H1 (cell line): ENCODE measurements around the gene COPS7A. TPM values are rescaled to one million over a fixed set of nuclear protein-coding genes. Genes with fewer than 3 reads are reported as not detected.

Source experiments
- CTCF ChIA-PET: fragments of 300-600 bp; sonication (Branson Sonifier 250); formaldehyde crosslinking; loops from one replicate; lab custom pipeline; 2021; ENCODE audit not compliant: partially characterized antibody; lab: Charles Lee
- POLR2A ChIA-PET: fragments of 300-600 bp; sonication (Branson Sonifier 250); formaldehyde crosslinking; loops from one replicate; lab custom pipeline; 2021; ENCODE audit warnings: inconsistent platforms; ENCODE audit not compliant: partially characterized antibody; lab: Charles Lee
- DNase-seq, 2 experiments: peaks; one replicate each; pipeline versions ENCODE4 v3.0.0 to v3.0.0-alpha.2; 2010 to 2022; ENCODE audit warnings: low spot score in 2 of 2, low read depth in 1 of 2, mixed read lengths in 1 of 2
- FAIRE-seq: peaks from 2 replicates; lab custom pipeline; 2011; peaks lifted over from hg19 to GRCh38; lab: Jason Lieb, UNC
- H2AFZ ChIP-seq: 2 replicates; pipeline ENCODE4 v1.8.1; 2012; ENCODE audit warnings: low read length, inconsistent platforms
- H2AK5ac ChIP-seq: 2 replicates; pipeline ENCODE4 v1.6.1; 2013; ENCODE audit warnings: low read depth, low read length
- H2BK120ac ChIP-seq: replicated peaks from 2 replicates; pipeline ENCODE3; 2013; ENCODE audit warnings: low read depth, low read length, inconsistent platforms
- H2BK12ac ChIP-seq: 2 replicates; pipeline ENCODE4 v1.6.1; 2013; ENCODE audit warnings: low read depth, low read length
- H2BK15ac ChIP-seq: 2 replicates; pipeline ENCODE4 v1.6.1; 2013; ENCODE audit warnings: low read length
- H2BK20ac ChIP-seq: 2 replicates; pipeline ENCODE4 v1.6.1; 2013; ENCODE audit warnings: low read length
- H2BK5ac ChIP-seq: 2 replicates; pipeline ENCODE4 v1.6.1; 2013; ENCODE audit warnings: low read depth, low read length
- H3K14ac ChIP-seq: 2 replicates; pipeline ENCODE4 v1.6.1; 2013; ENCODE audit warnings: inconsistent platforms; ENCODE audit not compliant: insufficient read length
- H3K18ac ChIP-seq: 2 replicates; pipeline ENCODE4 v1.6.1; 2013; ENCODE audit warnings: low read length; ENCODE audit errors: extremely low read depth
- H3K23ac ChIP-seq: 2 replicates; pipeline ENCODE4 v1.6.1; 2013; ENCODE audit warnings: inconsistent platforms; ENCODE audit not compliant: insufficient read length
- H3K23me2 ChIP-seq: 2 replicates; pipeline ENCODE4 v1.6.1; 2013; ENCODE audit warnings: low read depth, low read length
- H3K27ac ChIP-seq: 2 replicates; pipeline ENCODE4 v1.6.1; 2011; ENCODE audit warnings: low read depth, low read length, inconsistent platforms
- H3K27me3 ChIP-seq, 4 experiments: replicated peaks in 1 of 4; 1 replicate in 1 of 4; 2 replicates in 3 of 4; pipeline versions ENCODE4 v1.6.1 to v1.8.1; 2011 to 2013; ENCODE audit warnings: low read length in 3 of 4, mild to moderate bottlenecking in 3 of 4, inconsistent platforms in 2 of 4, mixed read lengths in 2 of 4, moderate library complexity in 1 of 4; ENCODE audit not compliant: control insufficient read depth in 3 of 4, insufficient read depth in 3 of 4; ENCODE audit errors: extremely low read depth in 1 of 4
- H3K36me3 ChIP-seq, 4 experiments: 2 replicates each; pipeline versions ENCODE4 v1.6.1 to v1.8.1; 2011 to 2013; ENCODE audit warnings: mild to moderate bottlenecking in 4 of 4, low read length in 3 of 4, moderate library complexity in 2 of 4, control low read depth in 1 of 4, inconsistent platforms in 1 of 4; ENCODE audit not compliant: insufficient read depth in 4 of 4, control insufficient read depth in 2 of 4
- H3K4ac ChIP-seq: replicated peaks from 2 replicates; pipeline ENCODE3; 2013; ENCODE audit warnings: low read length, low read depth, mixed read lengths, inconsistent platforms; ENCODE audit not compliant: insufficient read length
- H3K4me1 ChIP-seq, 4 experiments: replicated peaks in 1 of 4; 1 replicate in 1 of 4; 2 replicates in 3 of 4; pipeline versions ENCODE4 v1.6.1 to v1.8.1; 2011 to 2013; ENCODE audit warnings: low read length in 3 of 4, inconsistent platforms in 2 of 4, mixed read lengths in 1 of 4; ENCODE audit not compliant: insufficient read depth in 4 of 4, control insufficient read depth in 3 of 4
- H3K4me2 ChIP-seq, 2 experiments: 2 replicates each; pipeline versions ENCODE4 v1.6.1 to v1.8.1; 2011 to 2013; ENCODE audit warnings: low read depth in 2 of 2, low read length in 2 of 2, control low read depth in 1 of 2, inconsistent platforms in 1 of 2, mild to moderate bottlenecking in 1 of 2; ENCODE audit not compliant: insufficient read depth in 1 of 2
- H3K4me3 ChIP-seq, 4 experiments: fragments of 200-600, 300-600 bp in 1 of 4; sonication (generic), shearing (Covaris generic), sonication (Bioruptor Twin) in 1 of 4; 2 replicates each; pipeline versions ENCODE4 v1.5.1 to v1.8.1; 2011 to 2016; ENCODE audit warnings: low read length in 4 of 4, low read depth in 3 of 4, control low read depth in 2 of 4, inconsistent platforms in 2 of 4, mild to moderate bottlenecking in 2 of 4, mixed read lengths in 1 of 4, moderate library complexity in 1 of 4; ENCODE audit not compliant: insufficient read depth in 2 of 4; ENCODE audit errors: extremely low read depth in 1 of 4
- H3K56ac ChIP-seq: replicated peaks from 2 replicates; pipeline ENCODE3; 2013; ENCODE audit warnings: low read depth, mild to moderate bottlenecking, mixed read lengths, low read length, inconsistent platforms; ENCODE audit not compliant: insufficient read length
- H3K79me1 ChIP-seq: 2 replicates; pipeline ENCODE4 v1.6.1; 2013; ENCODE audit warnings: low read depth, low read length, control low read depth
- H3K79me2 ChIP-seq, 2 experiments: 2 replicates each; pipeline versions ENCODE4 v1.6.1 to v1.8.1; 2012 to 2013; ENCODE audit warnings: low read length in 2 of 2, mild to moderate bottlenecking in 2 of 2, inconsistent platforms in 1 of 2; ENCODE audit not compliant: insufficient read depth in 2 of 2, control insufficient read depth in 1 of 2
- H3K9ac ChIP-seq, 4 experiments: replicated peaks in 1 of 4; 1 replicate in 1 of 4; 2 replicates in 3 of 4; pipeline versions ENCODE4 v1.6.1 to v1.8.1; 2011 to 2013; ENCODE audit warnings: low read depth in 3 of 4, low read length in 3 of 4, control low read depth in 2 of 4, mild to moderate bottlenecking in 2 of 4, moderate library complexity in 2 of 4, inconsistent platforms in 1 of 4; ENCODE audit errors: extremely low read depth in 1 of 4
- H3K9me3 ChIP-seq, 2 experiments: 2 replicates each; pipeline versions ENCODE4 v1.6.1 to v1.8.1; 2012 to 2013; ENCODE audit warnings: mild to moderate bottlenecking in 2 of 2, moderate library complexity in 2 of 2, control low read depth in 1 of 2, inconsistent platforms in 1 of 2, low read depth in 1 of 2, low read length in 1 of 2, mixed read lengths in 1 of 2; ENCODE audit not compliant: insufficient read depth in 2 of 2
- H4K20me1 ChIP-seq, 2 experiments: replicated peaks in 1 of 2; 2 replicates each; pipeline versions ENCODE3 to v1.8.1; 2011 to 2013; ENCODE audit warnings: inconsistent platforms in 2 of 2, low read length in 2 of 2, mild to moderate bottlenecking in 1 of 2; ENCODE audit not compliant: insufficient read depth in 2 of 2, control insufficient read depth in 1 of 2
- H4K5ac ChIP-seq: 2 replicates; pipeline ENCODE4 v1.6.1; 2013; ENCODE audit warnings: low read length, low read depth, mixed read lengths, inconsistent platforms; ENCODE audit not compliant: insufficient read length
- H4K8ac ChIP-seq: 2 replicates; pipeline ENCODE4 v1.8.0; 2013; ENCODE audit warnings: mild to moderate bottlenecking, moderate library complexity, low read length, inconsistent platforms; ENCODE audit not compliant: insufficient read depth; ENCODE audit errors: extremely low read depth
- H4K91ac ChIP-seq: replicated peaks from 2 replicates; pipeline ENCODE3; 2013; ENCODE audit warnings: low read length, mixed read lengths, inconsistent platforms; ENCODE audit not compliant: insufficient read length
- HDAC6 ChIP-seq: IDR thresholded peaks from one replicate; pipeline ENCODE4 v1.7.1; 2012; ENCODE audit warnings: low read depth, mild to moderate bottlenecking, inconsistent platforms, low read length, moderate library complexity
- KDM5A ChIP-seq: fragments of 200-600 bp; IDR thresholded peaks from 2 replicates; pipeline ENCODE4 v1.7.1; 2012; ENCODE audit warnings: mild to moderate bottlenecking, low read length, inconsistent platforms, mixed read lengths
- NRF1 ChIP-seq: IDR thresholded peaks from 2 replicates; pipeline ENCODE4 v1.6.1; 2011; ENCODE audit warnings: mild to moderate bottlenecking, low read depth, low read length, improper control_type of control experiment
- RXRA ChIP-seq: IDR thresholded peaks from 2 replicates; pipeline ENCODE4 v1.6.1; 2011; ENCODE audit warnings: low read depth, mild to moderate bottlenecking, low read length, moderate library complexity; ENCODE audit not compliant: insufficient read depth
- SAP30 ChIP-seq: fragments of 300-600 bp; sonication (generic); IDR thresholded peaks from 2 replicates; pipeline ENCODE4 v1.7.1; 2012; ENCODE audit warnings: low read length, moderate library complexity, mild to moderate bottlenecking, inconsistent platforms; ENCODE audit not compliant: insufficient read depth, insufficient replicate concordance
- SP1 ChIP-seq: IDR thresholded peaks from 2 replicates; pipeline ENCODE4 v1.6.1; 2011; ENCODE audit warnings: low read depth, low read length
- TEAD4 ChIP-seq: IDR thresholded peaks from 2 replicates; pipeline ENCODE4 v1.6.1; 2012; ENCODE audit warnings: low read depth, low read length, inconsistent platforms, mixed read lengths
- WGBS, 2 experiments: shearing (Covaris generic) in 1 of 2; methylation state at CpG; one replicate each; pipeline versions ENCODE4 v1.1.6 to v1.1.7; 2013 to 2015; ENCODE audit warnings: low lambda C conversion rate in 2 of 2, mixed read lengths in 2 of 2, inconsistent platforms in 1 of 2, low coverage in 1 of 2, missing lambda C conversion rate in 1 of 2; ENCODE audit not compliant: insufficient replicate concordance in 2 of 2, insufficient coverage in 1 of 2, insufficient read length in 1 of 2; ENCODE audit errors: extremely low coverage in 1 of 2, missing lambda C conversion rate in 1 of 2; 5-methylcytosine and 5-hydroxymethylcytosine counted together
- long read RNA-seq, 2 experiments: library from RNA in 1 of 2; library from capped mRNA in 1 of 2; stranded (forward); transcript quantifications; one replicate each; pipeline ENCODE4 v2.0.0, GENCODE V29; 2021; ENCODE audit warnings: inconsistent platforms in 1 of 2
- polyA minus RNA-seq, 3 experiments: library from RNA; depleted of rRNA, polyadenylated mRNA; stranded (reverse); fragments of >200 nt; gene quantifications; 1 replicate in 2 of 3; 2 replicates in 1 of 3; pipeline ENCODE4 v1.2.3, GENCODE V29; 2011
- polyA plus RNA-seq, 7 experiments: library from polyadenylated mRNA; depleted of rRNA in 3 of 7; stranded (reverse) in 5 of 7; unstranded in 2 of 7; fragments of >200 nt in 5 of 7; fragments of 200-250 nt in 2 of 7; gene quantifications; 1 replicate in 5 of 7; 2 replicates in 1 of 7; 4 replicates in 1 of 7; pipeline versions ENCODE4 v1.2.1 to v1.2.3, GENCODE V29; 2011 to 2013; ENCODE audit warnings: missing spikeins in 2 of 7, mixed read lengths in 2 of 7
- total RNA-seq: library from RNA; stranded (reverse); fragmentation: NEBNext Ultra II Directional; extraction: Animal tissue kit (Norgen Biotek cat#: 25700); gene quantifications from 2 replicates; pipeline ENCODE4 v1.2.1, GENCODE V29; 2021

COPS7A gene
- total RNA-seq (43.3 and 44.5 TPM in 2 replicates), polyA plus RNA-seq (2011; rRNA removed) (95.9 and 98.4 TPM in 2 replicates), polyA minus RNA-seq (2011; rRNA and poly(A)+ RNA removed) (43.8 and 57.5 TPM in 2 replicates)
- polyA plus RNA-seq (2011; cell fraction: cytosol; rRNA removed) = 93.9 TPM
- polyA plus RNA-seq (2011; cell fraction: nucleus; rRNA removed) = 109 TPM
- polyA plus RNA-seq (2012, experiment 1 of 2) = 43.6 to 58.1 TPM (median 55.6 TPM) in 4 replicates
- polyA plus RNA-seq (2012, experiment 2 of 2) = 63.2 TPM
- polyA plus RNA-seq (2013, experiment 1 of 2) = 40.6 TPM
- 40.1 TPM for polyA plus RNA-seq (2013, experiment 2 of 2)
- 16.6 TPM for polyA minus RNA-seq (2011; cell fraction: cytosol; rRNA and poly(A)+ RNA removed)
- 17.2 TPM for polyA minus RNA-seq (2011; cell fraction: nucleus; rRNA and poly(A)+ RNA removed)
- long read RNA-seq, experiment 1, transcript COPS7A-215 (8 exons, 2,127 nt) = major isoform, 6 of 47 reads
- long read RNA-seq, experiment 1, partial matches to known transcripts = 22 of 47 reads
- long read RNA-seq, experiment 1, other reads (novel, unspliced or antisense) = 3 of 47 reads
- long read RNA-seq, experiment 2, transcript COPS7A-215 (8 exons, 2,127 nt) = major isoform, 45 of 91 reads
- long read RNA-seq, experiment 2, transcript COPS7A-201 (8 exons, 1,721 nt) = minor isoform, 16 of 91 reads
- long read RNA-seq, experiment 2, transcript COPS7A-210 (8 exons, 1,832 nt) = minor isoform, 10 of 91 reads
- long read RNA-seq, experiment 2, transcript COPS7A-204 (7 exons, 2,034 nt) = minor isoform, 5 of 91 reads
- long read RNA-seq, experiment 2, partial matches to known transcripts = 7 of 91 reads
- long read RNA-seq, experiment 2, other reads (novel, unspliced or antisense) = 7 of 91 reads

- Histone ChIP-seq H4K20me1 (no peaks in the 10 kb centered on the region), H2BK12ac (0 out of 2 replicates have a peak within 1 kb of the TSS, but pooled peaks have one; percentile 11), H2BK5ac (peak within 1 kb of the TSS; percentile 41), H3K79me1 (no peaks in the 10 kb centered on the region; the same call in 1 of the 2 replicates), H3K36me3 (peaks cover 0 to 7% (median 6%) of the 10 kb centered on the region in 4 experiments; a peak in 5 of 8 replicates), H3K9me3 (no peaks in the 10 kb centered on the region), H4K91ac (peak within 1 kb of the TSS; percentile 88), H3K4me1 (peaks cover 0 to 2% (median under 1%) of the 10 kb centered on the region in 4 experiments; a peak in 3 of 7 replicates), H2BK20ac (no peak within 1 kb of the TSS), H2AFZ (peak within 1 kb of the TSS; percentile 47; the same call in 1 of the 2 replicates), H3K18ac (peak within 1 kb of the TSS; percentile 9), H3K9ac (peak within 1 kb of the TSS; percentile 8 to 94 (median 74)), H2BK120ac (no peak within 1 kb of the TSS), H3K4me2 (peak within 1 kb of the TSS; percentile 79 to 97), H3K14ac (no peak within 1 kb of the TSS), H3K4me3 (peak within 1 kb of the TSS; percentile 58 to 91 (median 78)), H3K23ac (no peak within 1 kb of the TSS), H3K27me3 (no peaks in the 10 kb centered on the region; a peak in 2 of 7 replicates), H2BK15ac (0 out of 2 replicates have a peak within 1 kb of the TSS, but pooled peaks have one; percentile 67), H2AK5ac (no peak within 1 kb of the TSS), H3K23me2 (peaks cover 8% of the 10 kb centered on the region), H3K79me2 (peaks cover 0 to 3% of the 10 kb centered on the region in 2 experiments; a peak in 1 of 4 replicates), H3K56ac (peak within 1 kb of the TSS; percentile 73), H3K27ac (no peak within 1 kb of the TSS; the same call in 1 of the 2 replicates), H4K5ac (peak within 1 kb of the TSS; percentile 91), H4K8ac (peak within 1 kb of the TSS; percentile 90; the same call in 1 of the 2 replicates), H3K4ac (peak within 1 kb of the TSS; percentile 91)
- ChIA-PET CTCF (interaction anchor here (0.6 to 3.9 kb wide), 19 partner anchors 9 to 210 kb away, joined by 3 to 20 read pairs (median 4); partner anchors contain the start of genes MLF2 and ZNF384), POLR2A (interaction anchor here (0.6 to 4.8 kb wide), 20 partner anchors 9 to 221 kb away, joined by 3 to 25 read pairs (median 4); partner anchors contain the start of genes C12orf57, CDCA3, GAPDH and GPR162)
- peak; percentile 75 for FAIRE-seq
- DNase-seq = peak; percentile 95 to 98
- WGBS, 2 experiments = 2% methylated on average over 47 of the region's 49 CpGs; no CpG with 5 or more reads in 1 of the 2 experiments
- TF ChIP-seq SAP30 (no peak), TEAD4 (no peak), SP1 (peak; percentile 69; the same call in 1 of the 2 replicates), HDAC6 (no peak), NRF1 (no peak), RXRA (no peak), KDM5A (no peak)
Measured at GRCh38 chr12:6723607-6724408, at the start of gene COPS7A. COPS7A (plus strand) TSS chr12:6724046; CDS start chr12:6724657, 611 bp downstream.
